ENCODE measurements around the gene CANT1.
"Not testable (repeated sequence)": the region's sequence is repeated elsewhere in the genome, so short reads cannot be mapped to it uniquely, and the experiment has no call there.

Gene CANT1

DNA sequence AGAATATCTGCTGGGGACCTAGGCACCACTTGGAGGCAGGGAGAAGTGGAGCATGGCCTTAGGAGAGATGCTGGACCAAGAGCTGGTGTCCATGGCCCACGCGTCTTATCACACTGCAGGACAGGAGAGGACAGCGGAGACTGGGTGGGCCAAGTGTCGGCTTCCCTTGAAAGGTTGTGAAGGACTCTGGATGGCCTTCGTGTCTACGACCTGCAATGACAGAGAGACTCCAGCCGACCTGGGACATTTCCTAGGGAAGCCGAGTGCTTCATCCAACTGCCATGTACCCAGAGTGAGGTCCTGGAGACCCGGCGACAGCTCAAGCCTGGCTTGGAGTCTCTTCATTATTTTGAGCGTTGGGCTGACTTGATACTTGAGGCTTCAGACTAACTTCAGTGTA is 34.9 kb upstream of the CANT1 start:
- H3K4me3 ChIP-seq (ENCODE audit: low read depth, low read length): no peak overlapping the region
- no peak for DNase-seq (ENCODE audit: low read depth)

DNA sequence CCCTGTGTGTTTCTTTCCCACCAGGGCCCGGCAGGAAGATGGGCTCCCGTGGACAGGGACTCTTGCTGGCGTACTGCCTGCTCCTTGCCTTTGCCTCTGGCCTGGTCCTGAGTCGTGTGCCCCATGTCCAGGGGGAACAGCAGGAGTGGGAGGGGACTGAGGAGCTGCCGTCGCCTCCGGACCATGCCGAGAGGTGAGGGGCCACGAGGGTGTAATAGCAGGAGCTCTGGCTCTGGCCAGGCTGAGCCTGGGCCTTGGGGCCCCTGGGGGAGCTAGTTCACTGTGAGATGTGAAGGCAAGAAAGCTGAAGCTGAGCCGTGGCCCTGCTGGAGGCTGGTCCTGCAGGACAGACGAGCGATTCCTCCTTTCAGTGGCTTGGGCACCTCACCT is 34.4 kb upstream of the CANT1 start:
- no peak for DNase-seq (ENCODE audit: low read depth)
- no peak overlapping the region for H3K4me3 ChIP-seq (ENCODE audit: low read depth, low read length)

DNA sequence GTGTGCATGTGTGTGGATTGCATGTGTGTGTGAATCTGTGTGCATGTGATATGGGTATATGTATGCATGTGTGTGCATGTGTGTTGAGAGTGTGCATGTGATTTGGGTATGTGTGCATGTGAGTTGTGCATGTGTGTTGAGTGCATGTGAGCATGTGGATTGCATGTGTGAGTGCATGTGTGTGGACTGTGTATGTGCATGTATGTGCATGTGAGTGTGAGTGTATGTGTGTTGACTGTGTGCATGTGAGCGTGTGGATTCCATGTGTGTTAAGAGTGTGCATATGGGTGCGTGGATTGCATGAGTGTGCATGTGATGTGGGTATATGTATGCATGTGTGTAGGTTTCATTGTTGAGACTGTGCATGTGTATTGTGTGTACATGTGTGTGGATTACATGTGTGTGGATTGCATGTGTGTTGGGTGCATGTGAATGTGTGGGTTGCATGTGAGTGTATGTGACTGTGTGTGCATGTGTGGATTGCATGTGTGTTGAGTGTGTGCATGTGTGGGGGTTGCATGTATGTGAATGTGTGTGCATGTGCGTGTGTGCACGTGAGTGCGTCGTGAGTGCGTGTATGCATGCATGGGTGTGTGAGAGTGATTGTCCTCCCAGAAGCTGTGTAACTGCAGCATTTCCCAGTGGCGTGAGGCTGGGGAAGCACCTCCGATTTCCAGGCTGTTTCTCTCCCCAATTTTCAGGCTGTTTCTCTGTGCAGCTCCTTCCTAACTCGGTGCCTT is 33.8 kb upstream of the CANT1 start:
- no peak overlapping the region for H3K4me3 ChIP-seq (ENCODE audit: low read depth, low read length)
- DNase-seq (ENCODE audit: low read depth): no peak

DNA sequence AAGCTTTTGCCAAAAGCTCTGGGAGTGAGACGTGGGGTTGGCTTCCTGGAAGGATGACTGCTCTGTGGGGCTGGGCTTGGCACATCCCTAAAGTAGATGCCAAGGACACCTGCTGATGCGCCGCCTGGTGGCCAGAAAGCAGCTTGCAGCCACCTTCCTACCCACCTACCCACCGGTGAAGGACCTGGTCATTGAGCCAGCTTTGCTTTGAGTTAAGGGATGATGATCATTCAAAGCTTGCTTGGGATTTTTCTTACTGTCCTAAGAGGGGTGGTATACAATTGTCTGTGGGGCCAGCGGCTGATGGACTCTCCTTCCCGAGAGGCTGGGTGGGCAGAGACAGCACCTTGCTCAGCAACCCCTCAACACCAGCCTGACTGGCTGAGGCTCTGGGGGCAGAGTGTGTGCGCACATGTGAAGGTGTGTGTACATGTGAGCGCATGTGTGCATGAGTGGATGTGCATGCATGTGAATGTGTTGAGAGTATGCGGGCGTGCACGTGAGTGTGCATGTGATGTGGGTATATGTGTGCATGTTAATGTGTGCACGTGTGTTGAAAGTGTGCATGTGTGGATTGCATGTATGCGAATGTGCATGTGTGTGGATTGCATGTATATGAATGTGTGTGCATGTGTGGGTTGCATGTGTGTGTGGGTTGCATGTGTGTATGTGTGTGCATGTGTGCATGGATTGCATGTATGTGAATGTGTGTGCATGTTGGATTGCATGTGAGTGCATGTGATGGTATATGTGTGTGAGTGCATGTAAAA is 33.0 kb upstream of the CANT1 start:
- no peak overlapping the region for H3K4me3 ChIP-seq (ENCODE audit: low read depth, low read length)
- no peak for DNase-seq (ENCODE audit: low read depth)

DNA sequence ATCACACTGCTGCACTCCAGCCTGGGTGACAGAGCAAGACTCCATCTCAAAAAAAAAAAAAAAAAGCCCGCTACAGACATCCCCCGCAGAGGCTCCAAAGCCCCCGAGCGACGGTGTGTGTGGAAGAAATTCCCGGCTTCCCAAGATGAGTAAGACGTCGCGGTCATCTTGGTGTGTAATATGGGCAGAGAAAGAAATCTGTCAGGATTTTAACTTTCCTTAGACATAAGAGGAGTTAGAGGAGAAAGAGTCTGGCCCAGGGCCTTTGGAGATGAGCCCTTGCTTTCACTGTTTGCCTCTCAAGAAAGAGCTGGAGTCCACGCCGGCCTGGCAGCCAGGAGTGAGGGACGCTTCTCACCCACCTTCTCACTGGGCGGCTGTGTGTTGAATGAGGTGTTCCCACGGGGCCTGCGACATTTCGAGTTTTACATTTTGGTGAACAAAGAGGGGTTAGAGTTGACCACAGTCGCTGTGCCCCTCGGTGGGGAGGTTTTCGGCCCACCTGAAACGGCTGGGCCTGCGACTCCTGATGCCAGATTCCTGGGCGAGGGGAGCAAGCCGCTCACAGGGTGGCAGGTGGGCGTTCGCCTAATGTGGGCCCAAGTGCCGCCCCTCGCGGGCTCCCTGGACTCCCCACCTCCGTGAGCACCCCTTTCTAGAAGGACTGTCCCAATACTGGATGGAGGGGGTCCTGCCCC is 32.3 kb upstream of the CANT1 start:
- no peak for DNase-seq (ENCODE audit: low read depth)
- no peak overlapping the region for H3K4me3 ChIP-seq (ENCODE audit: low read depth, low read length)

DNA sequence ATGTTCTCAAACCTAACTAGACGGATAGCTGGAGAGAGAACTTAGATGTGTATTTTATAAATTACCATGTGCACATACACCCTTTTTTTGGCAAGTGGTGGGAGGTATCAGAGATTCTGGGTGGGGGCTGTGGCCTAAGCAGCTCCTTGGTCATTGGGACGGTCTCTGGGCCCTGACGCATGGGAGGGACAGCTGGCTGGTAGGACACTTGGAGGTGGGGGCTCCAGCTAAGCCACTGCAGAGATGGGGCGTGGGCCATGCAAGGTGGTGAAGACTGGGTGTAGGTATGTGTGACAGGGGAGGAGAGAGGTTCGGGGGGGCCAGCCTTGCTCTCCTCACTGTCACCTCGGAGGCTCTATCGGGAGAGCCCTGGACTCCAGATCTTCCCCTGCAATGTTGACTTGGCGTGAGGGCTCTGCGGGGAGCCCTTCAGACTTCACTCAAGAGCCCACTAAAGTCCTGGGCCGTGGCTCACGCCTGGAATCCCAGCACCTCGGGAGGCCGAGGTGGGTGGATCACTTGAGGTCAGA is 31.5 kb upstream of the CANT1 start:
- H3K4me3 ChIP-seq (ENCODE audit: low read depth, low read length): no peak overlapping the region
- DNase-seq (ENCODE audit: low read depth): no peak

DNA sequence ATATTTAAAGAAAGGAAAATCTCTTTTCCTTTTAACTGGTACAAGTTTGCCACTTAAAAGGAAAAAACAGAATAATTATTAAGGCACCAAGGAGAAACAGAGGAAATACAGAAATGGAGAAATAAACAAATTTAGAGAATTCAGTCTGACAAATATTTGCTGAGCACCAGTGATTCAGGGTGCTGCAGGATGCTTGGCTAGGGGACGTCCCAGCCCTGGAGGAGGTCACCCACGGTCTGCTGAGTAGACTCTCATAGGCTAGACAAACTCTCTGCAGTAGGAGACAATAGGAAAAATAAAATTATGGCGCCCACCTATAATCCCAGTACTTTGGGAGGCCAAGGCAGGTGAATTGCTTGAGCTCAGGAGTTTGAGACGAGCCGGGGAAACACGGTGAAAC is 30.3 kb upstream of the CANT1 start:
- no peak overlapping the region for H3K4me3 ChIP-seq (ENCODE audit: low read depth, low read length)
- no peak for DNase-seq (ENCODE audit: low read depth)

DNA sequence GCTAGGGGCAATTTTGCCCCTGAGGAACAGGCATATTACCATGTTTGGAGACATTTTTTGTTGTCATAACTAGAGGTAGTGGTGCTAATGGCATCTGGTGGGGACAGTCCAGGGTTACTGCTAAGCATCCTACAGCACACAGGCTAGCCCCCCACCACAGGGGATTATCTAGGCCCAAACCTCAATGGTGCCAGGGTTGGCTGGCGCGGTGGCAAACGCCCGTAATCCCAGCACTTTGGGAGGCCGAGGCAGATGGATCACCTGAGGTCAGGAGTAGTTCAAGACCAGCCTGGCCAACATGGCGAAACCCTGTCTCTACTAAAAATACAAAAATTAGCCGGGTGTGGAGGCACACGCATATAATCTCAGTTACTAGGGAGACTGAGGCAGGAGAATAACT is 29.6 kb upstream of the CANT1 start:
- DNase-seq (ENCODE audit: low read depth): no peak
- no peak overlapping the region for H3K4me3 ChIP-seq (ENCODE audit: low read depth, low read length)

DNA sequence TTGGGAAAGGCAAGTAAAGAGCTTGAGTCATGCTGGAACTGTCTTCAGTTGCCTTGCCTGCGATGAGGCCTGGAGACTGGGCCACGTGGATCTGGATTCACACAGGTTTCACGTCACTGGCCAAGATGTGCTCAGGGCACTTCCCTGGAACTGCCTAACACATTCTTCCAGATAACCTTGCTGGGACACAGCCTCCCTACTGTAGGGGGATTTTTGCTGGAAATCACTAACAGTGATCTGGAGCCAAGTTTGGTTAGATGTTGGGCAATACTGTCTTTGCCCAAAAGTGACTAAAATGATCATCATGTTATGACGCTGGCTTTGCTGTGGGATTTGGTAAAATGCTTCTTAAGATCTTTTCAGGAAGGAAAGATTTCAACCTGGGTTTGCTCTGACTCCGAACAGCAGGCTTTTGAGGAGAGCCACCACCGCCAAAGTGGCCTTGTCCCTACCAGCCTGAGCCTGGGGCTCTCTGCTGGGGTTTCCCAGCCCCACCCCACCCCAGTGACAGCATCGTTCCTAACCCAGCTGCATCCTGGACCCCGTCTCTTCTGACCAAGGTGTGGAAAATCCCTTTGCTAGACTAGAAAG is 29.1 kb upstream of the CANT1 start:
- peak; percentile 80 for DNase-seq (ENCODE audit: low read depth)
- no peak overlapping the region for H3K4me3 ChIP-seq (ENCODE audit: low read depth, low read length)

DNA sequence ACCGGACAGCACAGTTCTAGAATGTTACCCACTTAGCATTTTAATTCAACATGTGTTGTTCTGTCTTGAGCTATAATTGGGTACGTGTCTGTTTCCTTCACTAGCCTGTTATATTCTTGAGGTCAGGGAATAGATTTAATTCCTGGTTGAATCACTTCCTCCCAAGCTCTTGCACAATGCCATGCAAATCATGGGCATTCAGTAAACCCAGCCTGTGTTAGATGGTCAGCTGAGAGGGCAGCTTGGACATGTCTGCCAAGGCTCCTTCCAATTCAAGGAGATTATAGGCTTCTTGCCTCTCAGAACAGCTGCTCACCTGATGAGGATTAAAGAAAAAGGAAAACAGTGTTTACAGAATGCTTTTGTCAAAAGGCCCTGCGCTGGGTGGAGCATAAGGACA is 27.0 kb upstream of the CANT1 start:
- DNase-seq (ENCODE audit: low read depth): peak; percentile 79
- no peak overlapping the region for H3K4me3 ChIP-seq (ENCODE audit: low read depth, low read length)

DNA sequence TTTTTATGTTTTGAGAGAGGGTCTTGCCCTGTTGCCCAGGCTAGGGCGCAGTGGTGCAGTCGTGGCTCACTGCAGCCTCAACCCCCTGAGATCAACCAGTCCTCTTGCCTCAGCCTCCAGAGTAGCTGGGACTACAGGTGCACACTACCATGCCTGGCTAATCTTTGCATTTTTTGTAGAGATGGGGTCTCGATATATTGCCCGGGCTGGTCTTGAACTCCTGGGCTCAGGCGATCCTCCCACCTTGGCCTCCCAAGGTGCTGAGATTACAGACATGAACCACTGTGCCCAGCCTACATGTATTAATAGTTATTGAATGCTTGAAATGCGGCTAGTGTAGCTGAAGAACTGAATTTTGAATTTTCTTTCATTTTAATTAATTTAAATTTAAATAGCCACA is 26.6 kb upstream of the CANT1 start:
- DNase-seq (ENCODE audit: low read depth): no peak
- H3K4me3 ChIP-seq (ENCODE audit: low read depth, low read length): no peak overlapping the region

DNA sequence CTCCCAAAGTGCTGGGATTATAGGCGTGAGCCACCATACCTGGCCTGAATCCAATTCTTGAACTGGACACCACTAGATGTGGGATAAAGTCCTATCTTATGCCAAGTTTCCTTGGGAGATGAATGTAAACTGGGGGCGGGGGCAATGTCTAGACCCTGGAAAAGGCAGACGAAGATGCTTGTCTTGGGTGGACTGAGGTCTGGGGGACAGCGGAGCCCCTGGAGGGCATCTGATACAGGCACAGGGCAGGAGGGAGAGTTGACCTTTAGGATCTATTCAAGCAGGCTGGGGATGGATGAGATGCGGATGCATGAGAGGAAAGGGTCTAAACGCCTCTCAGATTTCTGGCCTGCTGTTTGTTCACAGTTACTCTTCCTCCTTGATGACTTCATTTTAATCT is 26.1 kb upstream of the CANT1 start:
- H3K4me3 ChIP-seq (ENCODE audit: low read depth, low read length): no peak overlapping the region

DNA sequence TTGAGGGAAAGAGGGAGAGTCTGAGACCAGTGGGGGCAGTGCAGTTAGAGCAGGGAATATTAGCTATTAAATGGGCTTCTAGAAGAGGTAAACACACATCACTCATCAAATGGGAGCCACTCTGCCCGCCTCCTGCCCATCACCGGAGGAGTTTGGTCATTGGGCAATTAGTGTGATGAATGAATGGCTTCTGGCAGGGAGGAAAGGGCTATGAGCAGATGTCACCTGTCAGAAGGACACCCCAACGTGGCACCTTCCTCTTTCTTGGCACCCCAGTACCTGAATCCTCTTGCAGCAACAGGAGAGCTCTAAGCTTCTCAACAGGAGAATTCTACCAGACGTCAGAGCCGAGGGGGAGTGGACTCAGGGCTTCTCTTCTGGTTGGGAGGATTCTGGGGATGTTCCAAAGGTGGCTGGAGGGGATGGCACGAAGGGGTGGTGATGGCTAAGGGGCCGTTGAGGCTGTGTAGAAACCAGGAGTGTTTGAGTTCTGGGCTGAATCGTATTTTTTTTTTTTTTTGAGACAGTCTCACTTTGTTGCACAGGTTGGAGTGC is 25.4 kb upstream of the CANT1 start:
- no peak overlapping the region for H3K4me3 ChIP-seq (ENCODE audit: low read depth, low read length)
- DNase-seq (ENCODE audit: low read depth): no peak

More for the DNA sequence above, 26.1 kb upstream of the CANT1 start:
- DNase-seq (ENCODE audit: low read depth): no peak

DNA sequence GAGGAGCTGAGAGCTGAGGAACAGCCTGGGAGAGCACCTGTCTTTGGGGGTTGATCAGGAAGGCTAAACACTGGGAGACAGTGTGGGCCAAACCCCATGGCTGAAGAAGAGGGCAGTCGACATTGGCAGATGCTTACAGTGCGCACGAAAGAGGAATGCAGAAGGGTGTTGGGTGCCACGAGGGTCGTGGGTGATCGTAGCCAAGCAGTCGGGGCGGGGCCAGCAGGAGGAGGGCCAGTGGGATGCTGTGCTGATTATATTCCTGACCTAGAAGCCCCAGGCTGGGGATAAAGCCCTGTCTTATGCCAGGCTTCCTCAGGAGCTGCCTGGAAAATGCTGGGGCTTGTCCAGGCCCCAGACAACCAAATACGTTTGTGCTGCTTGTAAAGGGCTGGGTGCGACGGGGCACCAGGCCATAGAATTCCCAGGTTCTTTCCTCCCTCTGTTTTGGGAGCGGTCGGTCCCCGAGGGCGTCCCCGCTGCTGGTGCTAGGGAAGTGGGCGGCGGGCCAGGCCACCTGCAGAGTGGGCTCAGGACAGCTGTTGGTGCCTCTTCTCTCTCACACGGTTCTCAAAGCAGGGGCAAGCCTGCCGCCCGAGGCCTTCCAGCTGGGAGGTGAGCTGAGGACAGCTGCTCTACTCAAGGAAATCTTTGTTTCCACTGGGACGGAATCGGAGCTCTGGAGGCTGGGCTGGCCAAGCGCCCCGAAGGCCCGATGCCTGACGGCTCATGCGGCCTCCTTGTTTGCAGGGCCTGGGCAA is 24.4 kb upstream of the CANT1 start:
- DNase-seq (ENCODE audit: low read depth): no peak
- H3K4me3 ChIP-seq (ENCODE audit: low read depth, low read length): no peak overlapping the region

DNA sequence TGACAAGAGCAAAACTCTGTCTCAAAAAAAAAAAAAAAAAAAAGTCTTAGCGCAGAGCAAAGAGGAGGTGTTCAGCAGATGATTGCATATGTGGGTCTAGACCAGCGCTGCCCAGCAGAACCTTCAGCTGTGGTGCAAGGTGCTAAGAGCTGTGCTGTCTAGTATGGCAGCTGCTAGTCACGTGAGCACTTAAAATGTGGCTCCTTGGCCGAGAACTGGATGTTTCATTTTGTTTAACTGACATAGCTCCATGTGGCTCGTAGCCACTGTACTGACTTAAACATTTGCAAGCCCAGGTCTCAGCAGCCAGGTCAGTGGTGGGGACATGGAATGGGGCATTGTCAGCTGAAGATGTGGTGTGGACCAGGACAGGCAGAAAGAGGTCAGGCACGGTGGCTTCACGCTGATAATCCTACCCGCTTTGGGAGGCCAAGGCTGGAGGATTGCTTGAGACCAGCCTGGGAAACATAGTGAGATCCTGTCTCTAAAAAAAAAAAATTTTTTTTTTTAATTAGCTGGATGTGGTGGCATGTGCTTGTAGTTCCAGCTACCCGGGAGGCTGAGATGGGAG is 23.6 kb upstream of the CANT1 start:
- DNase-seq (ENCODE audit: low read depth): no peak
- no peak overlapping the region for H3K4me3 ChIP-seq (ENCODE audit: low read depth, low read length)

DNA sequence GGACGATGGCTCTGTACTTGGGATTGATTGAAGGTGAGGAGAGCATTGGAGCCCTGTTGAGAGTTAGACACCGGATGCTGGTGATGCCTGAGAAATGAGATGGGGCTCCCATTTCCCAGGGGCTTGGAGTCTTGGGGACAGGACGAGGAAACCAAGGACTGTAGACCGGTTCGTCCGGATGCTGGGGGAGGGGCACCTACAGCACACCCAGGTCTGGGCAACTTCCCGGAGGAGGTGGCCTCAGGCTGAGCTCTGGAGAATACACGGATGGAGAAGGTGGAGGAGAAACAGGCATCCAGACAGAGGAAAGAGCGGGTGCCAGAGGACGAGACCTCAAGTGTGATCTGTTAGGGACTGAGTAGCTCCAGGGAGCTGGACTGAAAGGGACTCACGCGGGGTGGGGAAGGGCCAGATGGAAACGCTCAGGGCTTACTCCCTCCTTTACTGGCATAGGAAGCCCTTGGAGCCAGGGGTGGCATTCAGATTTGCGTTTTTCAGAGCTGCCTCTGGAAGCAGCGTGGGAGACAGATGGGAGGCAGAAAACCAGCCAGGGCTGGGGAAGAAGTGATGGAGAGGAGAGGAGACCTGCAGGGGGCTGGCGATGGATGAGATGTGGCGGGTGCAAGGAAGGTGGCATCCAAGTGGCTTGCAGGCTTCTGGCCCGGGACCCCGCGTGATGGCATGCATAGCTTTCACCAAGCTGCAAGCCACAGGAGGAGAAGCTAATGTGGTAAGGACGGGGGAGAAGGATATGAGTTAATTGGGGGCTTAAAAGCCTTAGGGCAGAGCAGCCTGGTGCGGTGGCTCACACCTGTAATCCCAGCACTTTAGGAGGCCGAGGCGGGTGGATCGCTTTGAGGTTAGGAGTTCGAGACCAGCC is 22.7 kb upstream of the CANT1 start:
- no peak overlapping the region for H3K4me3 ChIP-seq (ENCODE audit: low read depth, low read length)
- DNase-seq (ENCODE audit: low read depth): no peak

DNA sequence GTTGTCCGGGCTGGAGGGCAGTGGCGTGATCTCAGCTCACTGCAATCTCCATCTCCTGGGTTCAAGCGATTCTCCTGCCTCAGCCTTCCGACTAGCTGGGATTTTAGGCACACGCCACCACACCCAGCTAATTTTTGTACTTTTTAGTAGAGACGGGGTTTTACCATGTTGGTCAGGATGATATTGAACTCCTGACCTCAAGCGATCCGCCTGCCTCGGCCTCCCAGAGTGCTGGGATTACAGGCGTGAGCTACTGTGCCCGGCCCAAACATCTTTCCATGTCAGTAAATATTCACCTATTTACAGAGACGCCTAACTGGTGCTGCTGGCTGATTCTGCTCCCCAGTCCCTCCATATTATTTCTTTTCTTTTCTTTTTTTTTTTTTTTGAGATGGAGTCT is 21.1 kb upstream of the CANT1 start:
- not testable (repeated sequence) for DNase-seq (ENCODE audit: low read depth); H3K4me3 ChIP-seq (ENCODE audit: low read depth, low read length)

All from skeletal muscle cell (primary cell).